ENCODE results near the gene BICD2. TPM values are rescaled to one million over a fixed set of nuclear protein-coding genes. Genes with fewer than 3 reads are reported as not detected.

The BICD2 gene
- total and polyA plus RNA-seq, 2 of the 8 experiments (the other 6 are each of a cell fraction or from before 2014, with no cell fraction given): 6.6 to 22.8 TPM

- H2AK5ac ChIP-seq (ENCODE audit: low read depth, low read length): no peak overlapping the region
- no peak overlapping the region for H2AFZ ChIP-seq (ENCODE audit: low read length)
- no peak overlapping the region for H4K5ac ChIP-seq (ENCODE audit: insufficient read length, low read depth, low read length)
- no peak overlapping the region for H3K9ac ChIP-seq (replicated peaks in 1 of 4; ENCODE audit: extremely low read depth in 1 of 4, low read depth in 3 of 4, low read length in 3 of 4)
- no peaks in the 10 kb centered on the region for H3K36me3 ChIP-seq (ENCODE audit: control insufficient read depth in 2 of 4, insufficient read depth in 4 of 4, low read length in 3 of 4)
- no peak overlapping the region for H3K4ac ChIP-seq (replicated peaks; ENCODE audit: insufficient read length, low read depth, low read length)
- H4K91ac ChIP-seq (replicated peaks; ENCODE audit: insufficient read length, low read length): no peak overlapping the region
- H3K18ac ChIP-seq (ENCODE audit: extremely low read depth, low read length): no peak overlapping the region
- no peak overlapping the region; a peak in 1 of 4 replicates for H3K4me2 ChIP-seq (ENCODE audit: insufficient read depth in 1 of 2, low read depth in 2 of 2, low read length in 2 of 2)
- H3K79me1 ChIP-seq (ENCODE audit: low read depth, low read length): peaks cover 40% of the 10 kb centered on the region
- no peak overlapping the region for H3K14ac ChIP-seq (ENCODE audit: insufficient read length)
- H2BK120ac ChIP-seq (replicated peaks; ENCODE audit: low read depth, low read length): no peak overlapping the region
- no peak overlapping the region for H2BK15ac ChIP-seq (ENCODE audit: low read length)
- TF ChIP-seq SIN3A (conservative IDR thresholded peaks at IDR 0.05 in 1 of 2, IDR thresholded peaks at IDR 0.05 in 1 of 2; ENCODE audit: low read depth in 1 of 2, low read length in 2 of 2) (no peak), RBBP5 (IDR thresholded peaks at IDR 0.05; ENCODE audit: borderline replicate concordance, low read depth, low read length) (no peak), CTCF (IDR thresholded peaks at IDR 0.05; ENCODE audit: control extremely low read depth in 1 of 3, insufficient read depth in 1 of 3, low read depth in 1 of 3, low read length in 3 of 3) (no peak), SUZ12 (IDR thresholded peaks at IDR 0.05; ENCODE audit: low read length) (no peak), CHD2 (IDR thresholded peaks at IDR 0.05; ENCODE audit: low read length) (no peak), SP4 (IDR thresholded peaks at IDR 0.05; ENCODE audit: low read length) (no peak), MAFK (IDR thresholded peaks at IDR 0.05; ENCODE audit: low read depth, low read length) (no peak), KDM1A (IDR thresholded peaks at IDR 0.05; ENCODE audit: borderline replicate concordance, low read length) (no peak), SP1 (IDR thresholded peaks at IDR 0.05; ENCODE audit: low read depth, low read length) (no peak), KDM5A (IDR thresholded peaks at IDR 0.05; ENCODE audit: low read length) (no peak), POLR2AphosphoS5 (IDR thresholded peaks at IDR 0.05; ENCODE audit: low read depth, low read length) (no peak)
- no peak overlapping the region for H3K4me3 ChIP-seq (ENCODE audit: extremely low read depth in 1 of 4, insufficient read depth in 2 of 4, low read depth in 3 of 4, low read length in 4 of 4)
- no peak overlapping the region; the same call in 1 of the 2 replicates for H2BK5ac ChIP-seq (ENCODE audit: low read depth, low read length)
- no peak overlapping the region for H3K23ac ChIP-seq (ENCODE audit: insufficient read length)
- ChIA-PET CTCF (ENCODE audit: partially characterized antibody) (interaction anchor here (0.8 to 3.4 kb wide), 7 partner anchors 10 to 156 kb away, joined by 3 to 14 read pairs (median 4); no protein-coding TSS in a partner anchor), POLR2A (ENCODE audit: partially characterized antibody) (interaction anchor here (1.3 kb wide), 1 partner anchor 109 kb away, joined by 3 read pairs; no protein-coding TSS in a partner anchor)
- no peak overlapping the region for H2BK12ac ChIP-seq (ENCODE audit: low read depth, low read length)
- no peak overlapping the region for H2BK20ac ChIP-seq (ENCODE audit: low read length)
- FAIRE-seq (no peak), DNase-seq (ENCODE audit: low read depth in 1 of 2, low spot score in 2 of 2) (no peak)
- no peak overlapping the region for H3K27ac ChIP-seq (ENCODE audit: low read depth, low read length)
- no peak overlapping the region for H4K8ac ChIP-seq (ENCODE audit: extremely low read depth, insufficient read depth, low read length)
- H3K56ac ChIP-seq (replicated peaks; ENCODE audit: insufficient read length, low read depth, low read length): no peak overlapping the region
- peaks cover 6 to 27% (median 11%) of the 10 kb centered on the region in 4 experiments for H3K4me1 ChIP-seq (replicated peaks in 1 of 4; ENCODE audit: control insufficient read depth in 3 of 4, insufficient read depth in 4 of 4, low read length in 3 of 4)
- peaks cover 12% of the 10 kb centered on the region for H3K23me2 ChIP-seq (ENCODE audit: low read depth, low read length)
- H3K9me3 ChIP-seq (ENCODE audit: insufficient read depth in 2 of 2, low read depth in 1 of 2, low read length in 1 of 2): no peaks in the 10 kb centered on the region
- no peaks in the 10 kb centered on the region for H3K27me3 ChIP-seq (replicated peaks in 1 of 4; ENCODE audit: control insufficient read depth in 3 of 4, extremely low read depth in 1 of 4, insufficient read depth in 3 of 4, low read length in 3 of 4)
- H4K20me1 ChIP-seq (replicated peaks in 1 of 2; ENCODE audit: control insufficient read depth in 1 of 2, insufficient read depth in 2 of 2, low read length in 2 of 2): peaks cover 22 to 37% of the 10 kb centered on the region in 2 experiments
- WGBS, 2 experiments (ENCODE audit: extremely low coverage in 1 of 2, insufficient coverage in 1 of 2, insufficient read length in 1 of 2, insufficient replicate concordance in 2 of 2, low coverage in 1 of 2, low lambda C conversion rate in 2 of 2, missing lambda C conversion rate in 1 of 2): 59% methylated on average over 3 of the region's 3 CpGs; no CpG with 5 or more reads in 1 of the 2 experiments
- peaks cover 26 to 75% of the 10 kb centered on the region in 2 experiments for H3K79me2 ChIP-seq (ENCODE audit: control insufficient read depth in 1 of 2, insufficient read depth in 2 of 2, low read length in 2 of 2)
Observed at GRCh38 chr9:92760494-92760893, 4.1 kb downstream of the BICD2 start.

Measured in H1 (cell line).